Measurements from ENCODE around the gene URI1. TPM values are rescaled to one million over a fixed set of nuclear protein-coding genes. Genes with fewer than 3 reads are reported as not detected.

The URI1 gene
- total RNA-seq, 2 donors from 2014 or later = 44.5 to 55.3 TPM

DNA sequence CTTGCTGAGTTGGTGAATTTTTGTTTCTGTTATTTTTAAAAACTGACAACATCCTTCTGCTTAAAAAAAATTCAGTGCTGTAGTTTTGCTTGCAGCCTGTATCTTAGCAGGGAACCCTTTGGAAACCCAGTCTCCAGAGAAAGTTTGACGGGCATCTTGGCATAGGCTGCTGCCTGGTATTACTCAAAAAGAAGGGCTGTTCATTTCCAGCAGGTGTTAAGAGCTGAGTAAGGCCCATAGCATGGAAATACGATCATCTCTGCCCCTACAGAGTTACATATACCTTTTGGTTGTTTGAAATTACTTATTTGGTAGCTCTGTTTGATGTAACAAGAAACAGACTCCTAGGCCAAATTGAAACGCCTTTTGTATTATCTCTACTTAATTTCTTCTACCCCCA lies 41.5 kb downstream of the URI1 start:
- no peaks in the 10 kb centered on the region for H3K27me3 ChIP-seq (replicated peaks; ENCODE audit: insufficient read depth)
- H3K36me3 ChIP-seq = no peaks in the 10 kb centered on the region
- ATAC-seq (ENCODE audit: insufficient number of reproducible peaks, low FRiP score, low read depth) (no peak), DNase-seq (ENCODE audit: low spot score) (no peak)
- H3K4me3 ChIP-seq = no peak overlapping the region
- H3K27ac ChIP-seq = no peak overlapping the region
- peaks cover 13 to 35% of the 10 kb centered on the region in 2 donors for H3K4me1 ChIP-seq (ENCODE audit: control insufficient read depth in 1 of 2, low read depth in 2 of 2)
- no peaks in the 10 kb centered on the region for H3K9me3 ChIP-seq
- TF ChIP-seq, protein P1, sequence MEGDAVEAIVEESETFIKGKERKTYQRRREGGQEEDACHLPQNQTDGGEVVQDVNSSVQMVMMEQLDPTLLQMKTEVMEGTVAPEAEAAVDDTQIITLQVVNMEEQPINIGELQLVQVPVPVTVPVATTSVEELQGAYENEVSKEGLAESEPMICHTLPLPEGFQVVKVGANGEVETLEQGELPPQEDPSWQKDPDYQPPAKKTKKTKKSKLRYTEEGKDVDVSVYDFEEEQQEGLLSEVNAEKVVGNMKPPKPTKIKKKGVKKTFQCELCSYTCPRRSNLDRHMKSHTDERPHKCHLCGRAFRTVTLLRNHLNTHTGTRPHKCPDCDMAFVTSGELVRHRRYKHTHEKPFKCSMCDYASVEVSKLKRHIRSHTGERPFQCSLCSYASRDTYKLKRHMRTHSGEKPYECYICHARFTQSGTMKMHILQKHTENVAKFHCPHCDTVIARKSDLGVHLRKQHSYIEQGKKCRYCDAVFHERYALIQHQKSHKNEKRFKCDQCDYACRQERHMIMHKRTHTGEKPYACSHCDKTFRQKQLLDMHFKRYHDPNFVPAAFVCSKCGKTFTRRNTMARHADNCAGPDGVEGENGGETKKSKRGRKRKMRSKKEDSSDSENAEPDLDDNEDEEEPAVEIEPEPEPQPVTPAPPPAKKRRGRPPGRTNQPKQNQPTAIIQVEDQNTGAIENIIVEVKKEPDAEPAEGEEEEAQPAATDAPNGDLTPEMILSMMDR (IDR thresholded peaks at IDR 0.05) = no peak

DNA sequence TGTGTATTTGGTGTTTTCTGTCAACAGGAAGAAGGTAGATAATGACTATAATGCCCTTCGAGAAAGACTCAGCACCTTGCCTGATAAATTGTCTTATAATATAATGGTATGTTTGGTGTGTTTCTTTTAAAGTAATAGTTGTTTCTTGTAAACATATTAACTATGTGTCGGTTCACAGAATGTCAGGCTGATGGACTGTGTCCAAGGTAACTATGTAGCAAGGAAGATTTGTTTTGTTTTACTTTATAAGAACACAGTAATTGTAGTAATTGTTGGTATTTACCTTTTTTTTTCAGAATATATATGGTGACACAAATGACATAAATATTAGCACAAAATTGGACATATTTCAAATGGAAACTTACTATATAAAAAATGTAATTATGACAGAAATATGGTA lies 43.2 kb downstream of the URI1 start:
- H3K9me3 ChIP-seq = no peaks in the 10 kb centered on the region
- H3K4me1 ChIP-seq (ENCODE audit: control insufficient read depth in 1 of 2, low read depth in 2 of 2) = peaks cover 13 to 35% of the 10 kb centered on the region in 2 donors
- ATAC-seq (ENCODE audit: insufficient number of reproducible peaks, low FRiP score, low read depth) = no peak
- H3K27ac ChIP-seq = no peak overlapping the region
- H3K36me3 ChIP-seq = no peaks in the 10 kb centered on the region
- TF ChIP-seq, protein P1 (IDR thresholded peaks at IDR 0.05) = no peak
- no peaks in the 10 kb centered on the region for H3K27me3 ChIP-seq (replicated peaks; ENCODE audit: insufficient read depth)
- no peak overlapping the region for H3K4me3 ChIP-seq
- no peak for DNase-seq (ENCODE audit: low spot score)

DNA sequence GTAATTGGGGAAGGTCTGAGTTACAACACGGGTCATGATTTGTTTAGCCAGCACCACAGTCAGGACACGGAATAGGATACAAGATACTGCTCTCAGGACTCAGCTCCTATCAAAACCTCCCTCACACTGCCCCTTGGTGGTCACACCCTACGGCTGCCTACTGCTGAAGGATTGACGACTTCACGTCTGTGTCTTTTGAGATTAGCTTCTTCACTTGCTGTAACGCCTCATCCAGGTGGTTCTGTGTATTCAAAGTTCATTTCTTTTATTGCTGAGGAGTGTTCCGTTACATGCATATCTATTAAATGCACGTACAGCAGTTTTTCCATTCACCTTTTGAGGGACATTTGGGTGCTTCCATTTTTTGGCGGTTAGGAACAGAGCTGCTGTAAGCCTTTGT lies 46.3 kb downstream of the URI1 start:
- Histone ChIP-seq H3K27ac (no peak overlapping the region), H3K36me3 (no peaks in the 10 kb centered on the region), H3K4me3 (no peak overlapping the region), H3K27me3 (replicated peaks; ENCODE audit: insufficient read depth) (no peaks in the 10 kb centered on the region), H3K4me1 (ENCODE audit: control insufficient read depth in 1 of 2, low read depth in 2 of 2) (peaks cover 4 to 14% of the 10 kb centered on the region in 2 donors), H3K9me3 (peaks cover 4% of the 10 kb centered on the region)
- DNase-seq (ENCODE audit: low spot score) (no peak), ATAC-seq (ENCODE audit: insufficient number of reproducible peaks, low FRiP score, low read depth) (no peak)
- TF ChIP-seq, protein P1 (IDR thresholded peaks at IDR 0.05) = no peak

DNA sequence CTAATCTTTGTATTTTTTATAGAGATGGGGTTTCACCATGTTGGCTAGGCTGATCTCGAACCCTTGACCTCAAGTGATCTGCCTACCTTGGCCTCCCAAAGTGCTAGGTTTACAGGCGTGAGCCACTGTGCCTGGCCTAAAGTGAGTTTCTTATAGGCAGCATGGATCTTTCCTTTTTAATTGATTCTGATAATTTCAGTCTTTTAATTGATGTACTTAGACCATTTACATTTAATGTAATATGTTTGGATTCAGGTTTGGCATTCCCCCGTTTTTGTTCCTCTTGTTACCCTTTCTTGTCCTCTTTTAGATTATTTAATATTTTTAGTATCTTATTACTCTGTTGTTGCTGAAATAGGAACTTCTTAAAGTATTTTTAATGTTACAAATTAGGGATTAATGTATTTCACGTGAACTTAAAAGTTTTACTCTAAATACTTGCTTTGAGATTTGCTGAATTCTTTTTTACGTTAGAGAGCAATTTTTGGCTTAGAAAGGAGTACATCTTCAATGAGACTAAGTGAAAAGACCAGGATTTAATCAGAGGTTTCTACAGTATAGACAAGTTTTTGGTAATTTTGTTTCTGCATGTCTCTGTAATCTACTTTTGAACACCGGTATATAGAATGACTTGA lies 50.3 kb downstream of the URI1 start:
- H3K4me1 ChIP-seq (ENCODE audit: control insufficient read depth in 1 of 2, low read depth in 2 of 2) = no peaks in the 10 kb centered on the region
- no peak for ATAC-seq (ENCODE audit: insufficient number of reproducible peaks, low FRiP score, low read depth)
- no peak overlapping the region for H3K4me3 ChIP-seq
- TF ChIP-seq, protein P1 (IDR thresholded peaks at IDR 0.05) = no peak
- no peaks in the 10 kb centered on the region for H3K27me3 ChIP-seq (replicated peaks; ENCODE audit: insufficient read depth)
- no peaks in the 10 kb centered on the region for H3K36me3 ChIP-seq
- DNase-seq (ENCODE audit: low spot score) = no peak
- H3K9me3 ChIP-seq = peaks cover 9% of the 10 kb centered on the region
- H3K27ac ChIP-seq = no peak overlapping the region

DNA sequence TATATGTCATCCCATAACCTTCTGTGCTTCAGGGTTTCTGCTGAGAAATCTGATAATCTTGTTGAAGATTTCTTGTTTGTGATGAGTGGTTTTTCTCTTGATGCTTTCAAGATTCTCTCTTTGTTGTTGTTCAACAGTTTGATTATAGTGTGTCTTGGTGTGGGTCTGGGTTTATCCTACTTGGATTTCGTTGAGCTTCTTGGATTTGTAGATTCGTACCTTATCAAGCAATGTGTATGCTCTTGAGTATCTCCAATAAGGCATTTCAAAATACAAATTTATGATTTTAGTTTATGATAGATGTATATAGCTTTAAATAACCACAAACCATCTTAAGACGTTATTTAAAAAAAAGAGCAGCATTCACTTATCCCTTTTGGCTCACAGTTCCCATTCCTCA lies 57.5 kb downstream of the URI1 start:
- ATAC-seq (ENCODE audit: insufficient number of reproducible peaks, low FRiP score, low read depth) (no peak), DNase-seq (ENCODE audit: low spot score) (no peak)

More for the DNA sequence above, 57.5 kb downstream of the URI1 start:
- Histone ChIP-seq H3K36me3 (no peaks in the 10 kb centered on the region), H3K4me1 (ENCODE audit: control insufficient read depth in 1 of 2, low read depth in 2 of 2) (no peaks in the 10 kb centered on the region), H3K27ac (no peak overlapping the region), H3K9me3 (peaks cover 15% of the 10 kb centered on the region), H3K4me3 (no peak overlapping the region), H3K27me3 (replicated peaks; ENCODE audit: insufficient read depth) (no peaks in the 10 kb centered on the region)
- TF ChIP-seq, protein P1 (IDR thresholded peaks at IDR 0.05) = no peak
